SK-N-MC (cell line): ENCODE data around the gene DMAC1.

Source experiments
- DNase-seq: peaks from one replicate; pipeline ENCODE4 v3.0.0-alpha.2; 2011; ENCODE audit warnings: low read depth, low spot score
- H3K27ac ChIP-seq: fragments of 200-600 bp; sonication (generic); 2 replicates; pipeline ENCODE4 v1.5.1; 2016; ENCODE audit warnings: mixed run types
- H3K36me3 ChIP-seq: fragments of 200-600 bp; sonication (generic); 2 replicates; pipeline ENCODE4 v1.6.1; 2017; ENCODE audit warnings: antibody characterized with exemption, low read length, mixed read lengths; ENCODE audit not compliant: insufficient read depth
- H3K4me3 ChIP-seq: fragments of 200-600 bp; sonication (generic); 2 replicates; pipeline ENCODE4 v1.5.1; 2016
- H3K9ac ChIP-seq: fragments of 200-600 bp; sonication (generic); 2 replicates; pipeline ENCODE4 v1.8.0; 2017; ENCODE audit warnings: mixed run types, mixed read lengths; ENCODE audit not compliant: insufficient read length
- H3K9me3 ChIP-seq: fragments of 200-600 bp; sonication (generic); 2 replicates; pipeline ENCODE4 v1.6.1; 2017; ENCODE audit warnings: low read depth, mild to moderate bottlenecking, antibody characterized with exemption, low read length, moderate library complexity, mixed read lengths
- EZH2 ChIP-seq: fragments of 200-600 bp; sonication (generic); IDR thresholded peaks from one replicate; pipeline ENCODE4 v1.6.1; 2017; ENCODE audit warnings: antibody characterized with exemption
- FOXP2 ChIP-seq: optimal IDR thresholded peaks from 2 replicates; pipeline ENCODE3; 2011; ENCODE audit warnings: mild to moderate bottlenecking, moderate library complexity; ENCODE audit not compliant: insufficient read depth; ENCODE audit errors: extremely low read length, control extremely low read depth
- POLR2AphosphoS5 ChIP-seq: IDR thresholded peaks from 2 replicates; pipeline ENCODE4 v1.6.1; 2012; ENCODE audit warnings: mild to moderate bottlenecking, low read depth, low read length, borderline replicate concordance

The DMAC1 gene

DNA sequence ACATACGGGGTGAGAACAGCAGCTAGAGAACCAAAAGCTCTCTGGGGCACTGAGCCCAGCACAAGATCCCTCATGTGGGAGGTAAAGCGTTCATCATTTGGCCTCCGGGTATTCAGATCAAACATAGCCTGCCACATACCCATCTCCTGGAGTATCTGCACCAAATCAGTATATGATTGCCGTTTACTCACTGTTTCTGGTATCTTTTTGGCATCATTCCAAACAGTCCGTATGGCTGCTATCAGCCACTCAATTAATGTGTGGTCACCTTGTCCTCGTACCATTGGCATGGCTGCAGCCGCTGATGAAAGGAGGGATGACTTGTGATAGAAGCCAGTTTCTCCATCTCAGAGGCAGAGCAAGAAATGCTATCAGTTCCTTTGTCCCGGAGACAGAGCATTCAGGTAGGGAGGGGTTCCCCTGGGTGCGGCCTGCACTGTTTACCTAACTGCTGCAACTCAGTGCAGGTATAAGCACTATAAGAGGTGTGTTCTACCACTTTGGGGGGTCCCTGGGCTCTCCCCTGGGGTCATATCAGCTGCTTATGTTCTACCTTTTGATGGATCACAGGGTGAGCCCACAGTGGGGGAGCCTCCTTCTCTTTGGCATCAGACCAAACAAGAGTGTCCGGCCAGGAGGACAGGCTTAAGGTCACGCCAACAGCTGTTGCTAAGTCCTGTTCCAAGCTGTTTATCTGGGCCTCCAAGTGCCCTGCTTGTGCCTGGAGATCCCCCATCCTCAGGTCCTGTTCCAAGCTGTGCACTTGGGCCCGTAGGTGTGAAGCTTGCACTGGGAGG is 9.4 kb downstream of the DMAC1 start:
- no peak overlapping the region for H3K4me3 ChIP-seq
- peaks cover 19% of the 10 kb centered on the region for H3K36me3 ChIP-seq
- DNase-seq = no peak
- no peaks in the 10 kb centered on the region for H3K9me3 ChIP-seq
- H3K9ac ChIP-seq = no peak overlapping the region
- no peak for TF ChIP-seq FOXP2
- TF ChIP-seq EZH2 = no peak
- TF ChIP-seq POLR2AphosphoS5 = no peak
- no peak overlapping the region for H3K27ac ChIP-seq

DNA sequence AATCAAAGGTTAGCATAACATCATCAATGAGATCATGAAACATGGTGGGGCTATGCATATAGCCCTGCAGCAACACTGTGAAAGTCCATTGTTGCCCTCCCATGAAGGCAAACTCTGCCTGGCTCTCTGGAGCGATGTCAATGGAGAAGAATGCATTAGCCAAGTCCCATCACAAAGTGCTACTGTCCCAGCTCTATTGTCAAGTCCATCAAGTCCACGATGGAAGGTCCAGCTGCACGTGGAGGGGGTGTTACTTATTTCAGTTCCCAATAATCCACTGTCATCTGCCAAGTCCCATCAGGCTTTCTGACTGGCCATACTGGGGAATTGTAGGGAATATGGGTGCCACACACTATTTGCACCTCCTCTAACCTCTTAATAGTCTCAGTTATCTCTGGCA is 10.8 kb downstream of the DMAC1 start:
- no peak for TF ChIP-seq POLR2AphosphoS5
- TF ChIP-seq EZH2 = no peak
- TF ChIP-seq FOXP2 = no peak
- Histone ChIP-seq H3K36me3 (peaks cover 9% of the 10 kb centered on the region), H3K9me3 (no peaks in the 10 kb centered on the region), H3K27ac (no peak overlapping the region), H3K4me3 (no peak overlapping the region), H3K9ac (no peak overlapping the region)
- no peak for DNase-seq

DNA sequence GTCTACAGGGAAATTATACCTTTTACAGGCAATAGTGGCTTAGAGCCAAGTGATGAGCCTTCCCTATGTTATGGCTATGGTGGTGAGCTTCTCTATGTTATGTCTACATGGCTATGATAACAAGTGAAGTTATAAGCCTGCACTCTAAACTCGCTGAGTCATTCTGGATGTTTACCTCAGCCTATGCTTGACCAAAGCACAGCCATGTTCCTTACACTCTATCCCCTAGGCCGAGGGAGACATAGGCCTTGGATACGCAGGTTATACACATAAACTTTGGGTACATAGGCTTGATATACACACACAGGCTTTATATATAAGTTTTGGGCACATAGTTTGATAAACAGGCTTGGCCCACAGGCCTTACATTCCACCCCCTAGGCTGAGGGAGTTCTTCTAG is 13.8 kb downstream of the DMAC1 start:
- H3K4me3 ChIP-seq = no peak overlapping the region
- H3K9ac ChIP-seq = no peak overlapping the region
- DNase-seq = no peak
- TF ChIP-seq FOXP2 (no peak), EZH2 (no peak), POLR2AphosphoS5 (no peak)
- no peaks in the 10 kb centered on the region for H3K9me3 ChIP-seq
- no peaks in the 10 kb centered on the region for H3K36me3 ChIP-seq
- H3K27ac ChIP-seq = no peak overlapping the region

DNA sequence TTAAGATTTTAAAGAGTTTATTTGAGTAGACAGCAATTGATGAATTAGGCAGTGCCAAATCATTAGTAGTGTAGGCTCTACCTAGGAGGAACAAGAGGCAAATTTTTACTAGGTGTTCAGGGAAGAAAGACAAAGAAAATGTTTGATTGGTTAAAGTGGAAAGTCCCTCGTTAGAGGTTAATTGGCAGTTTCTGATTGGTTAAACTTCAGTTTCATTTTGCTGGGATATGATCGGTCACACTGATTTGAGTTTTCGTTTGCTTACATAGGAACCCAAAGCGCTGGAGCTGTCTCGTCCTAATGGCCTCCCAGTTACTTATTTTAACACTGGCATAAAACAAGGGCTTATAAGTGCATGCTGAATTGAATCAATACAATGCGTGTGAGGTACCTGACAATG is 15.1 kb downstream of the DMAC1 start:
- Histone ChIP-seq H3K27ac (no peak overlapping the region), H3K36me3 (no peaks in the 10 kb centered on the region), H3K4me3 (no peak overlapping the region), H3K9me3 (no peaks in the 10 kb centered on the region), H3K9ac (no peak overlapping the region)
- no peak for DNase-seq
- no peak for TF ChIP-seq EZH2
- TF ChIP-seq POLR2AphosphoS5 = no peak
- TF ChIP-seq FOXP2 = no peak

DNA sequence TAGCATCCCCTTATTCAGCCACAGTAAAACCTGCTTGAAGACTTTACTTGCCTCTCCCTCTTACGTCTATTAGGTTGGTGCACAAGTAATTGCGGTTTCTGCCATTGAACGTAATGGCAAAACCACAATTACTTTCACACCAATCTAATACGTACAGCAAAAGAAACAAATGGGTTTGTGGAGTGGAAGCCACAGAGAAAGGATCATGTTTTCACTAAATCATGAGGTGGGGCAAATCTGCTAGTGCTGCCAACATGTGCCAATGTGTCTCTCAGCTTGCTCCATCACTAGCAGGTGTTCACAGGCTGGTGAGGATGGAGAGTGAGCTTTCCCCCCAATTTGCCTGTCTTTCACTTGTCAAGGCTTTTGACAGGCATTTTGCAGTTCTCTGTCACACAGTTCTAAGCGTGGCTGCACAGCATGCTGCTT is 15.9 kb downstream of the DMAC1 start:
- Histone ChIP-seq H3K36me3 (no peaks in the 10 kb centered on the region), H3K9ac (no peak overlapping the region), H3K9me3 (no peaks in the 10 kb centered on the region), H3K4me3 (no peak overlapping the region), H3K27ac (no peak overlapping the region)
- DNase-seq = no peak
- no peak for TF ChIP-seq FOXP2
- no peak for TF ChIP-seq EZH2
- no peak for TF ChIP-seq POLR2AphosphoS5

DNA sequence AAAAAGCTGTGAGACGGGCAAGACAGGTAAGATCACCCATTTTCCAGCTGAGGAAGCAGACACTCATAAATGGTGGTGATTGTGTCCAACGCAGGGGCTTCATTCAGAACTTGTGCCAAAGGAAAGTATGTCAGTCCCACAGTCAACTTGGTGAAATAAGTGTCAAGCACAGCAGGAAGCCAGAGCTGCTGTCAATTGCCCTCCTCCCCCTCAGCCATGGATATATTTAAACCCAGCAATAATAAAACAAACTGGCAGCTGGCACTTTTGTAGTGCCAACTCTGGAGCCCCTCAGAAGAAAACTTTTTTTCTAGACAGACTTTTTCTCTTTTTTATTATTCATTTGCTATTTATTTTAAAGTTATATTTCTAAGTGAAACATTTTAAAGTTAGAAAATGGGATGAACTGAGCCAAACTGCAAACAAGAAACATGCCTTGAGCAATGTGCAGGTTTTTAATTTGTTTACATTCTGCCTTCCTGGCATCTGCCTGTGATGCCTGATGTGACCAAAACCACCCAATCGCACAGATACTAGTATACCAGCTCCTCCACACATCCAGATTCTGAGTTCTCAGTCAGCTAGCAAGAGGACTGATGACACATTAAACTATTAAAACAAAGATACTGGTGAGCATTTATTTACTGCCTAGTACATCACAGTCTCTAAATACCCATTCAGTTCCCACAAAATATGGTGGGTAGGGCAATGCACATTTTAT is 17.0 kb downstream of the DMAC1 start:
- no peak for DNase-seq
- H3K9ac ChIP-seq = no peak overlapping the region
- H3K4me3 ChIP-seq = no peak overlapping the region
- no peaks in the 10 kb centered on the region for H3K9me3 ChIP-seq
- H3K36me3 ChIP-seq = no peaks in the 10 kb centered on the region
- no peak overlapping the region for H3K27ac ChIP-seq
- no peak for TF ChIP-seq FOXP2
- TF ChIP-seq EZH2 = no peak
- no peak for TF ChIP-seq POLR2AphosphoS5

DNA sequence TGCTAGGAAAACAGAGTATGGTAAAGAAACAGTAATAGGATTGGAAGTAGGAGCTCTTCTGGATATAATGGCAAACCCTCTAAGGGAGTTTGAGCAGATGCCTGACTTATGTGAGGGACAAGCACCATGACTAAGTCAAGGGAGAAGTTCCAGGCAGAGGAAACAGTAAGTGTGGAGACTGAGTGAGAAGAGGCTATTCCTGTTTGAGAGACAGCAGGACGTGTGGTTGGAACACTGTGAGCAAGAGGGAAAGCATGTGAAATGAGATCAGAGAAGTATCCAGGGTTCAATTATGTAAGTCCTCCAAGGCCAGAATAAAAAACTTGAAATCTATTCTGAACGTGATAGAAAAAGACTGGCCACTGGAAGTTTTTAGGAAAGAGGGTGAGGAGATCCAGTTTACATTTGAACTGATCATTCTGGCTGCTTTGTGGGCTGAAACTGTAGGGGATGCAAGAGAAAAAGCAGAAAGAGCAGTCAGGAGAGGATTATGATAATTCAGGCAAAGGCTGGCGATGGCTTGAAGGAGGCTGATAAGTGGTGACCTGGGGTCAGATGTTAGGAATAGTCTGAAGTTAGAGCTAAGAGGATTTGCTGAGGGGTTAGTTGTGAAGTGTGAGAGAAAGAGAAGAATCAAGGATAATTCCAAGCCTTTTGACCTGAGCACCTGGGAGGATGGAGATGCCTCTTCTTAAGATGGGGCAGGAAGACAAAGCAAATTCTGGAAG is 19.2 kb downstream of the DMAC1 start:
- no peaks in the 10 kb centered on the region for H3K36me3 ChIP-seq
- DNase-seq = no peak
- TF ChIP-seq POLR2AphosphoS5 (no peak), FOXP2 (no peak)

More for the DNA sequence above, 19.2 kb downstream of the DMAC1 start:
- Histone ChIP-seq H3K9ac (no peak overlapping the region), H3K27ac (no peak overlapping the region), H3K4me3 (no peak overlapping the region), H3K9me3 (no peaks in the 10 kb centered on the region)
